Skeletal muscle tissue (tissue), 4 donors: ENCODE data around the gene SERPINF2. TPM values are rescaled to one million over a fixed set of nuclear protein-coding genes. Genes with fewer than 3 reads are reported as not detected.
"Not testable (repeated sequence)": the region's sequence is repeated elsewhere in the genome, so short reads cannot be mapped to it uniquely, and the experiment has no call there.

Source experiments
- H3K27ac ChIP-seq: one replicate; pipeline ENCODE4 v1.7.0; 2013; ENCODE audit warnings: mild to moderate bottlenecking, low read depth, low read length, inconsistent platforms
- H3K27me3 ChIP-seq, 3 donors: one replicate each; pipeline ENCODE4 v1.7.0; 2013; ENCODE audit warnings: low read length in 3 of 3; ENCODE audit not compliant: control insufficient read depth in 3 of 3, insufficient read depth in 3 of 3
- H3K36me3 ChIP-seq, 3 donors: one replicate each; pipeline ENCODE4 v1.7.0; 2013; ENCODE audit warnings: low read length in 3 of 3; ENCODE audit not compliant: control insufficient read depth in 3 of 3, insufficient read depth in 3 of 3
- H3K4me1 ChIP-seq, 3 donors: one replicate each; pipeline ENCODE4 v1.7.0; 2013; ENCODE audit warnings: low read length in 3 of 3, mild to moderate bottlenecking in 3 of 3; ENCODE audit not compliant: control insufficient read depth in 3 of 3, insufficient read depth in 3 of 3
- H3K4me3 ChIP-seq, 3 donors: one replicate each; pipeline ENCODE4 v1.7.0; 2013; ENCODE audit warnings: low read length in 3 of 3
- H3K9ac ChIP-seq, 3 donors: one replicate each; pipeline ENCODE4 v1.7.0; 2013; ENCODE audit warnings: low read length in 3 of 3, mild to moderate bottlenecking in 3 of 3, moderate library complexity in 2 of 3, low read depth in 1 of 3
- H3K9me3 ChIP-seq, 3 donors: one replicate each; pipeline ENCODE4 v1.7.0; 2013; ENCODE audit warnings: low read length in 3 of 3; ENCODE audit not compliant: control insufficient read depth in 3 of 3
- total RNA-seq: library from RNA; depleted of rRNA; stranded (reverse); fragments of >200 nt; gene quantifications from one replicate; pipeline ENCODE4 v1.2.3, GENCODE V29; 2014
- donor health status: Osteomylitis.

The SERPINF2 gene
- total RNA-seq: not detected

DNA sequence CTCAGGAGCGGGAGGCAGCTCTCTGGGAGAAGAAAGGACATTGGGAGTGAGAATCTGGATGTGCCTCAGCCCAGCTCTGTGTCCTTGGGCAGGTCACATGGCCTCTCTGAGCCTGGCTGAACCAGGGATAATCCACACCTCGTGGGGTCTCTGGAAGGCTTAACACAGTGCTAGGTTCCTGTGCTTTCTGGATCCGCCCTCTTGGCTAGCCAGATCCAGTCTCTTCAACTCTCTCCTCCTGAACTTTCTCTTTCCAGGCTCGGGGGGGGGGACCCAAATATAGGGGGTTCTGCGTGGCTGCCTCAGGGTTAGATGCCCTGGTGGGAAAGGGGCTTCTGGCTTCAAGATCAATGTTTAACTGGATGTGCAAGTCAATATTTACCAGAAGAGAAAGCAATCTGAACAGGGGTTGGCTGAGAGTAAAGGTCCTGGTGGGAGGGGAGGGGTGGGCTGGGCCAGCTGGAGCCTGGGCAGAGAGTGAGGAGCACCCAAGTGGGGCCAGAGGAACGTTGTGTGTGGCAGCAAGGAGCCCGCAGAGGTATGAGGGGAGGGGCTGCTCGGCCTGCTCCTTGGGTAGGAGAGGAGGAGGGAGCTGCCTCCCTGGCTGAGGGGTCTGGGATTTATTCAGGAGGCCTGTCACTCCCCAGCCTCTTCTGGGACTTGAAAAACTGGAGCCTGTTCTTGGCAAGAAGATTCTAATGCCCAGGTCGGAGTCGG is at the start of gene SERPINF2:
Gene SERPINF2, plus strand, starts transcription at position 501 of the 717 bp plus-strand sequence. CDS start 2,125 bp downstream, outside the sequence.
- H3K4me1 ChIP-seq: peaks cover 3 to 7% (median 3%) of the 10 kb centered on the region in 3 donors
- H3K36me3 ChIP-seq: peaks cover 5 to 8% (median 7%) of the 10 kb centered on the region in 3 donors
- no peak within 1 kb of the TSS for H3K4me3 ChIP-seq
- no peak within 1 kb of the TSS for H3K27ac ChIP-seq
- H3K27me3 ChIP-seq: no peaks in the 10 kb centered on the region
- H3K9me3 ChIP-seq: no peaks in the 10 kb centered on the region
- no peak within 1 kb of the TSS for H3K9ac ChIP-seq

DNA sequence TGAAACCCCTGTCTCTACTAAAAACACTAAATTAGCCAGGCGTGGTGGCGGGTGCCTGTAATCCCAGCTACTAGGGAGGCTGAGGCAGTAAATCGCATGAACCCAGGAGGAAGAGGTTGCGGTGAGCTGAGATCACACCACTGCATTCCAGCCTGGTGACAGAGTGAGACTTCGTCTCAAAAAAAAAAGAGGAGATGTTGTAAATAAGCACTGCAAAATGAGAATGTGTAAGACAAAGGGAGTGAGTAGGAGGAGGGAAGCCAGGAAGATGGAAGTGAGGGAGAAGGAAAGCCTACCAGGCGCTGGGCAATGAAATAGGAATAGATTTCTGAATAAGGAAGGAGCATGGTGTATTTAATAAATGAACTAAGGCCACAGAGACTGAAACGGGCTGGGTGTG is 49.3 kb upstream of the SERPINF2 start:
- Histone ChIP-seq H3K4me1 (peaks cover 0 to 4% (median 3%) of the 10 kb centered on the region in 3 donors), H3K9me3 (no peaks in the 10 kb centered on the region), H3K27ac (no peak overlapping the region), H3K36me3 (no peaks in the 10 kb centered on the region), H3K4me3 (no peak overlapping the region), H3K27me3 (no peaks in the 10 kb centered on the region), H3K9ac (no peak overlapping the region)

DNA sequence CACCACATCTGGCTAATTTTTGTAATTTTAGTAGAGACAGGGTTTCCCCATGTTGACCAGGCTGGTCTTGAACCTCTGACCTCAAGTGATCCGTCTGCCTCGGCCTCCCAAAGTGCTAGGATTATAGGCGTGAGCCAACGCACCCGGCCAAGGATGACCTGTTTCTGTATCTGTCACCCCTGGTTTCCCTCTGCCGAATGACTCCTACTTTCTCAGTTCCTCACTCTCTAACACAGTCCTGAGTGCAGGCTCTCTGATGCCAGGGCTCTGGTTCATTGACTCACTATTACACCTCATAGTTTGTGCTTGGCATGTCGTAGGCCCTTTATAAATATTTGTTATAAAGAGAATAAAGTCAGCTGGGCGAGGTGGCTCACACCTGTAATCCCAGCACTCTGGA is 47.3 kb upstream of the SERPINF2 start:
- H3K4me3 ChIP-seq: no peak overlapping the region
- H3K27me3 ChIP-seq: no peaks in the 10 kb centered on the region
- no peak overlapping the region for H3K9ac ChIP-seq
- H3K36me3 ChIP-seq: no peaks in the 10 kb centered on the region
- H3K9me3 ChIP-seq: no peaks in the 10 kb centered on the region
- H3K4me1 ChIP-seq: peaks cover 0 to 4% (median 3%) of the 10 kb centered on the region in 3 donors
- no peak overlapping the region for H3K27ac ChIP-seq

DNA sequence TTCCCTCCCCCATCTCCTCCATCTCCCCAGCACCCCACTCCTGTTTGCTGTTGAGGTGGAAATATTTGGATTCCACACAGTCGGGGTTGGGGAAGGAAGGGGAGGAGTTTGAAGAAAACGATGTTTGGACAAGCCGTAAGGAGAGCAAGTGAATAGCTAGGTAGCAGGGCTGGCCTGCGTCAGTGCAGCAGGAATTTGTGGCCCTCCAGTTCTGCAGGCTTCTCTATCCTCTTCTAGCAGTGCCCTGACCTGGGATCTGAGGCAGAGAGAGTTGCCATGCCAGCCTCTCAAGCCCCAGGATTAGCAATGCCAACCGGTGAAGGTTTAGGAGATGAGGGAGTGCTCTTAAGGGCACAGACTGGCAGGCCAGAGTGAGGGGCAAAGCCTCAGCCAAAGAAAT is 45.0 kb upstream of the SERPINF2 start:
- Histone ChIP-seq H3K36me3 (no peaks in the 10 kb centered on the region), H3K9ac (peak overlapping the region in 1 of 3 donors; percentile 66), H3K27me3 (no peaks in the 10 kb centered on the region), H3K9me3 (no peaks in the 10 kb centered on the region), H3K27ac (no peak overlapping the region), H3K4me1 (peaks cover 0 to 4% (median 3%) of the 10 kb centered on the region in 3 donors), H3K4me3 (no peak overlapping the region)

DNA sequence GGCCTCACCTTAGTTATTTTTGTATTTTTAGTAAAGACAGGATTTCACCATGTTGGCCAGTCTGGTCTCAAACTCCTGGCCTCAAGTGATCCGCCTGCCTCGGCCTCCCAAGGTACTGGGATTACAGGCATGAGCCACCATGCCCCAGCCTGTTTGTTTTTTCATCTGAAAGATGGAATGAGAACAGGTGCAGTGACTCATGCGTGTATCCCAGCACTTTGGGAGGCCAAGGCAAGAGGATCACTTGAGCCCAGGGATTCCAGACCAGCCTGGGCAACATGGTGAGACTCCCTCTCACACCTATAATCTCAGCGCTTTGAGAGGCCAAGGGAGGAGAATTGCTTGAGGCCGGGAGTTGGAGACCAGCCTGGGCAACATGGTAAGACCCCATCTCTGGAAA is 42.8 kb upstream of the SERPINF2 start:
- H3K9ac ChIP-seq, H3K27me3 ChIP-seq, H3K27ac ChIP-seq, H3K36me3 ChIP-seq, H3K4me3 ChIP-seq, H3K9me3 ChIP-seq, H3K4me1 ChIP-seq: not testable (repeated sequence)

DNA sequence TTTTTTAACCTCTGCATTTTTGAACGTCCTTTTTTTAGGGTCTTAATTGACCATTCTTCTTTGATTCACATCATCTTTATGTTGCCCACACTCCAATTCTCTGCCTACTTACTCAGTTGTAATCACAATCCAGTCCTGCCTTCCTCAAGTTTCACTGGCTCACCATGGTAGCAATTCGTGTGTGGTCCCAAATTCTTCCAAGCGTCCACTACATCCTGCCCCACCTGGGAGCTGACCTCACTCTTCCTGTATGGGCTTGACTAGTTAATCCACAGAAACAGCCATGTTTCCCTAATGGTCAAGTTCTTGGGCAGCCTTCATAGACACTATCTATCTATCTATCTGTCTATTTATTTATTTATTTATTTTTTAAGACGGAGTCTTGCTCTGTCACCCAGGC is 39.6 kb upstream of the SERPINF2 start:
- Histone ChIP-seq H3K27me3 (no peaks in the 10 kb centered on the region), H3K4me3 (no peak overlapping the region), H3K9me3 (no peaks in the 10 kb centered on the region), H3K9ac (no peak overlapping the region), H3K4me1 (no peaks in the 10 kb centered on the region), H3K36me3 (peaks cover 0 to 6% (median 0%) of the 10 kb centered on the region in 3 donors), H3K27ac (no peak overlapping the region)

DNA sequence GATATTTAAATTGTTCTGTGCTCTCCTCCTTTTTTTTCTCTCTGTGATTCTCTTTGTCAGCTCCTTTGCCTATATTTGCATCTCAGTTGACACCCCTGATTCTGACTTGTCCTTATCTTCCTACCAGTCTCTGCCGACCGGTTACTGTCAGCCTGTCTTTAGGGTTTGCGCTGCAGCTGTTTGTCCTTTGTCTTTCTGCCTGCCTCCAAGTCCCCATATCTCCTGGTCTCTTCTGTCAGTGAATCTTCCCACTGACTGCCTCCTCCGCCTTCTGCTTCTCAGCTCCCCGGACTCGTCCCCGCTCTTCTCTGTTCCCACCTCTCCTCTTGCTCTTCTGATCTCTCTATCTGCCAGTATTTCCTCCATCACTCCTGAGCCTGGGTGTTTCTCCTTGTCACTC is 37.7 kb upstream of the SERPINF2 start:
- Histone ChIP-seq H3K9ac (no peak overlapping the region), H3K4me3 (no peak overlapping the region), H3K9me3 (no peaks in the 10 kb centered on the region), H3K4me1 (peaks cover 0 to under 1% (median 0%) of the 10 kb centered on the region in 3 donors), H3K36me3 (peaks cover 0 to 11% (median 0%) of the 10 kb centered on the region in 3 donors), H3K27me3 (no peaks in the 10 kb centered on the region), H3K27ac (no peak overlapping the region)

DNA sequence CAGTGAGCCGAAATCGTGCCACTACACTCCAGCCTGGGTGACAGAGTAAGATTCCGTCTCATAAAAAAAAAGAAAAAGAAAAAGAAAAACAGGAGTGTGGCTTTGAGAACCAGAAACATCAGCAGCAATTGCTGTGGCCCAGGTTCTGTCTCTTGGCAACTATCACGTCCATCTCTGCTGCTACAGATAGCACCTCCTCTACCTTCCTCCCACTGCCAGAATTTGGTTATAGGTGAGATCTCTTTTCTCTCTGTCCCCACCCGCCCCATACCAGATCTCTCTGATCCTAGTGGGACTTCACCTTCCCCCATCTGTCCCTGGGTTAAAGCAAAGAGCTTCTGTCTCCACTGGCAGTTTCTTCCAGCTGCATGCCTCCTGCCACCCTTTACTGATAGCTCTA is 35.6 kb upstream of the SERPINF2 start:
- no peak overlapping the region for H3K27ac ChIP-seq
- H3K4me1 ChIP-seq: peaks cover 13 to 21% (median 15%) of the 10 kb centered on the region in 3 donors
- H3K4me3 ChIP-seq: no peak overlapping the region
- H3K36me3 ChIP-seq: peaks cover 6 to 23% (median 7%) of the 10 kb centered on the region in 3 donors
- H3K9ac ChIP-seq: no peak overlapping the region
- no peaks in the 10 kb centered on the region for H3K27me3 ChIP-seq
- H3K9me3 ChIP-seq: no peaks in the 10 kb centered on the region

DNA sequence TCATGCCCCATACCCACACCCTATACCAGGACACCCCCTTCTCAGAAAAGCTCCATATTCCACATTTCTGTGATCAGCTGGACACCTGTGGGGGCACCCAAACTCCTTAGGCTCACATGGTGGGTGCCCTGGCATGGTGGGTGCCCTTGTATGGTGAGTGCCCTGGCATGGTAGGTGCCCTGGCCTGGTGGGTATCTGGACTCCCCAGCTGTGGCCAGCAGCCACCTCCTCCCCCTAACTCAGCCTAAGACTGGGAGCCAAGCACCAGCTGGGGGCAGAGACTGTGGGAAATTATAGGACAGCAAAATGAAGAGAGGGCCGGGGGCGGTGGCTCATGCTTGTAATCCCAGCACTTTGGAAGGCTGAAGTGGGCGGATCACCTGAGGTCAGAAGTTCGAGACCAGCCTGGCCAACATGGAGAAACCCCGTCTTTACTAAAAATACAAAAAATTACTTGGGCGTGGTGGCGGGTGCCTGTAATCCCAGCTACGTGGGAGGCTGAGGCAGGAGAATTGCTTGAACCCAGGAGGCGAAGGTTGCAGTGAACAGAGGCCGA is 33.8 kb upstream of the SERPINF2 start:
- H3K36me3 ChIP-seq: peaks cover 24 to 41% (median 24%) of the 10 kb centered on the region in 3 donors
- H3K4me3 ChIP-seq, H3K27ac ChIP-seq, H3K9me3 ChIP-seq, H3K27me3 ChIP-seq: not testable (repeated sequence)
- H3K9ac ChIP-seq: peak overlapping the region in 1 of 3 donors; percentile 45
- H3K4me1 ChIP-seq: peaks cover 30 to 39% (median 33%) of the 10 kb centered on the region in 3 donors

DNA sequence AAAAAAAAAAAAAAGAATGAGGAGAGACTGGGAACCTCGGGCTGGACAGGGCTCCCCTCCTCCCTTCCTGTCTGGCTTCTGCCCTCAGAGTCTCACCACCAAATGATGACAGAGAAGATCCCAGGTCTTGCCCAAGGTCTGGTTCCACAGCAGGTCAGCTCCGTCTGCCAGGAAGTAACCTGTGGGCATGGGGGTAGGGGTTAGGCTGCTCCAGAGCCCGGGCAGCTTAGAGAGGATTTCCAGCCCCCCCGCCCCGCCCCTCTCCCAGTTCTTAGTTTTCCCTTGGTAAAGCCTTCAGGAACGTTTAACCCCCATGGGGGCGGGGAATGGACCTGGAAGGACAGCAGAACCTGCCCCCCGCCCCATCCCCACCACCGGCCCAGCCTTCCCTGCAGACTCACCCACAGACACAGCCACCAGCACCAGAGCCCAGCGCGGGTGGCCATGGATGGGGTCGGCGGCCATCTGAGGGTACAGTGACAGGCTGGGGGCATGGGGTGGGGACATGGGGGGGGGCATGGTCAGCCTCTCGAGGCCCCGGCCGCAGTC is 33.2 kb upstream of the SERPINF2 start:
- peak overlapping the region in 1 of 3 donors; percentile 57 for H3K4me3 ChIP-seq
- peak overlapping the region in 1 of 3 donors; percentile 80 for H3K9ac ChIP-seq
- peaks cover 28 to 45% (median 29%) of the 10 kb centered on the region in 3 donors for H3K36me3 ChIP-seq
- H3K4me1 ChIP-seq: peaks cover 35 to 44% (median 38%) of the 10 kb centered on the region in 3 donors
- peak overlapping the region; percentile 71 for H3K27ac ChIP-seq
- H3K27me3 ChIP-seq: no peaks in the 10 kb centered on the region
- H3K9me3 ChIP-seq: no peaks in the 10 kb centered on the region
